IPS-18c (cell line): ENCODE results near the gene ENPP1.

Source experiments
- H3K4me3 ChIP-seq: 2 replicates; pipeline ENCODE4 v1.7.0; 2013; ENCODE audit warnings: low read depth, mild to moderate bottlenecking, low read length, moderate library complexity; ENCODE audit not compliant: insufficient read depth
- H3K9me3 ChIP-seq: one replicate; pipeline ENCODE4 v1.6.1; 2013; ENCODE audit warnings: mild to moderate bottlenecking, low read length, moderate library complexity; ENCODE audit not compliant: control insufficient read depth, insufficient read depth

Gene ENPP1

DNA sequence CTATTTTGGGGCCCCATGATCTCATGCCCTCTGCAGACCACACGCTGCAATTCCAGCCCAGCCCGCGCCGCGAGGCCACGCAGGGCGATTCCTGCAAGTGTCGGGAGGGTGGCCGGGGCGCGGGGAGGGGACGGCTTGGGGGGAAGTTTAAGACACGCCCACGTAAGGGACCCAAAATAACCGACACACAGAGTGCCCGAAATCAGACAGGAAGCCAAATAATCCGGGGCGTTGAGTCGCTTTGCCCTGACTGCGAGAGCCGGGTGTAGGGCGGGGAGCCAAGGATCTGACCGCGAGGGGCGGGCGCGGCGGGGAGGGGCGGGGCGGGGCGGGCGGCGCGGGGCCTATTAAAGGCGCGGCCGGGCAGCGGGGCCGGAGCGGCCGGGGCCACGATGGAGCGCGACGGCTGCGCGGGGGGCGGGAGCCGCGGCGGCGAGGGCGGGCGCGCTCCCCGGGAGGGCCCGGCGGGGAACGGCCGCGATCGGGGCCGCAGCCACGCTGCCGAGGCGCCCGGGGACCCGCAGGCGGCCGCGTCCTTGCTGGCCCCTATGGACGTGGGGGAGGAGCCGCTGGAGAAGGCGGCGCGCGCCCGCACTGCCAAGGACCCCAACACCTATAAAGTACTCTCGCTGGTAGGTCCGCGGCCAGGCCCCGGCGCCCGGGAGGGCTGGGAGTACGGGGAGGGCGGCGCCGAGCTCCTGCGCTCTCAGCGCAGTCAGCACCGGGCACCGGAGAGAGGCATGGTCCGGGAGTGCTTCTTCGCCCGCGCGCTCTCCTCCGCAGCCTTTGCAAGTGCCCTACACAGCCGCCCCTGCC lies at the start of gene ENPP1:
Gene ENPP1 (plus strand): TSS at position 377 of the 816 bp plus-strand sequence. CDS start 16 bp downstream, at position 393.
- H3K9me3 ChIP-seq, result peaks cover 3% of the 10 kb centered on the region
- H3K4me3 ChIP-seq, result peak within 1 kb of the TSS; percentile 82

DNA sequence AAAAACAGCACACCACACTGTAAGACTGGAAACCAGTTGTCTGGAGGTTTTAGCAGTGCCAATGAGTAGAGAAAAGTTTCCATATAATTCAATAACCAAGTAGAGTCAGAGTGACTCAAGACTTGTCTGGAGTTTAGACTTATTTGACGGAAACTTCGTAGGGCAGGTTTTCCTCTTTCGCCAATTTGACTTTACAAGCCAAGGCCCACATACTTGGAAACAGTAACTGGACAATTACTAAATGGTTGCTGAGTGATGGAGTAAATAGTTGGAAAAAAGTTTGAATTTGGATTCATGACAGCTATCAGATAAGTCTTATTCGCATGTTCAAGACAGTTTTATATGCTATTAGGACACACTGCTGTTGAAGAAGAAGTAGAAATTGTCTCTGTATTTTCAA lies 48.9 kb upstream of the ENPP1 start:
- Histone ChIP-seq H3K9me3 (no peaks in the 10 kb centered on the region), H3K4me3 (no peak overlapping the region)

DNA sequence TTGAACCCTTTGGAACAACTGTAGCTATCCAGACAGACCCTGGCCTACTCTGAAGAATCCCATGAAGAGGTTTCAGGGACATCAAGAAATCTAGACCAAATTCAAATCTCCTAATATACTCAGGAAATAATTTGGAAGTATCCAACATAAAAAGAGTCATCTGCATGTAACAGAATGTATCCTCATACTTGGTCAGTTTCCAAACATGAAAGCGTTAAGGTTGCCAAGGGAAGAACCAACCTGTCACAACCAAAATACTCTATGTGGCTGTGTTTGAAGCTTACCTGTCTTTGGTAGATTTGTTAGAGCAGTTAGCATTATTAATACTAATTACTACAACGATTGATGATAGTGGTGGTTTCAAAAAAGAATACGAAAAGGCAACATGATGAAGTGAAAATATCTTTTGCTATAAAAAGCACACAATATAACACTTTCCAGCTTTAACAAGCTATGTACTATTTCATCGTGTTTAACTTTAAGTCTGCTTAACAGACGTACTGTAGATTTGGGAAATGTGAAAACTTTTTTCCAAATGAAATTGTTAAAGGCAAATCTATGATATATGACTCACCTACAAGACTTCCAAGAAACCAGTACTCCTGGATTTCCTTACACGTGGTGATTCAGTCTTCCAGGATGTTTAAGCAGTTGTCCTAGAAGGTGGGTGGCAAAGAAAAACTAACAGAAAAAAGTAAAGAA lies 46.6 kb upstream of the ENPP1 start:
- no peaks in the 10 kb centered on the region for H3K9me3 ChIP-seq
- no peak overlapping the region for H3K4me3 ChIP-seq

DNA sequence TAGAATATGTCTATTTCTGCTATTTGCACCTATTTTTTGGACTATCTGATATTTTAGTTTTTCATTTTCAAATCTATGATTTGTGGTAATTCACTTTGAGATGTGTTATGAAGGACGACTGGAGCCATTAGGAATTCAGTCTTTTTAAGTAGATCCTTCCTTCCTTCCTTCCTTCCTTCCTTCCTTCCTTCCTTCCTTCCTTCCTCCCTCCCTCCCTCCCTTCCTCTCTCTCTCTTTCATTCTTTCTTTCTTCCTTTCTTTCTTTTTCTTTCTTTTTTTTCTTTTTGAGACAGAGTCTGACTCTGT lies 46.1 kb upstream of the ENPP1 start:
- no peak overlapping the region for H3K4me3 ChIP-seq
- H3K9me3 ChIP-seq, result no peaks in the 10 kb centered on the region

- no peaks in the 10 kb centered on the region for H3K9me3 ChIP-seq
- no peak overlapping the region for H3K4me3 ChIP-seq
These were observed 44.8 kb upstream of the ENPP1 start for GRCh38 chr6:131762984-131763383.

- Histone ChIP-seq H3K9me3 (no peaks in the 10 kb centered on the region), H3K4me3 (no peak overlapping the region)
These were observed 44.1 kb upstream of the ENPP1 start for GRCh38 chr6:131763749-131764148.

DNA sequence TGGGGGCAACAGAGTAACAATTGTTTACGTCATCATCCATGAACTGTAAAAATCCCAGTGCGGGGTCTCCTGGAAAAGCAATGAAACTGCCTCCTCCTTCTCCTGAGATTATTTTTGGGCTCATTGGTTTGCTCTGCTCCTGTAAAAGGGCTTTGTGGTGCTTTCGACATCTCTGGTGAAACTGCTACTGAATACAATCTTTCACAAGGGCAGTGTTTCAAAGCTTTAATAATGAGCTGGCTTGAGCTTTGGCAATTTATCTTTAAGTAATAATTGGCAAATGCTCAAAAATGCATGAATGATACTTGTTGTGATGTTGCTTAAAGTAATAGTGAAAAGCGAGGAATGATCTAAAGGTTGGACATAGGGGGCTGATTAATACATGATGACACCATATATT lies 43.5 kb upstream of the ENPP1 start:
- no peaks in the 10 kb centered on the region for H3K9me3 ChIP-seq
- H3K4me3 ChIP-seq, result no peak overlapping the region

GRCh38 chr6:131765081-131765803 lies 42.6 kb upstream of the ENPP1 start:
- H3K4me3 ChIP-seq, result no peak overlapping the region

DNA sequence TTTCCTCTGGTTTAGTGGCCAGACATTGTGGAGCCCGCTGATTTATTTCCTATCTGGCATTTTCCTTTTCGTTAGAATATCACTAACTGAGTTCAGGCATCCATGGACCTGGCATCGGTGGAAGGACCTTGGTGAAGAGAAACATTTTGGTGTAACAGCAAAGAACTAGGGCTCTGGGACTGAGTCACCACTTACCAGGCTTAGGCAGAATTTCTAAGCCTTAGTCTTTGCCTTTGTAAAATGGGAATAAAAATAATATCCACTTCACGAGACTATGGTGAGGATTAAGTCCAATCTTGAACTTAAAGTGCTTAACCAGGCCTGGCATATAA lies 42.0 kb upstream of the ENPP1 start:
- H3K9me3 ChIP-seq, result no peaks in the 10 kb centered on the region

More at GRCh38 chr6:131765081-131765803, 42.6 kb upstream of the ENPP1 start:
- no peaks in the 10 kb centered on the region for H3K9me3 ChIP-seq

GRCh38 chr6:131766631-131767030 lies 41.2 kb upstream of the ENPP1 start:
- Histone ChIP-seq H3K9me3 (no peaks in the 10 kb centered on the region), H3K4me3 (no peak overlapping the region)

More for the DNA sequence above, 42.0 kb upstream of the ENPP1 start:
- H3K4me3 ChIP-seq, result no peak overlapping the region

GRCh38 chr6:131768964-131769363 lies 38.9 kb upstream of the ENPP1 start:
- no peaks in the 10 kb centered on the region for H3K9me3 ChIP-seq
- H3K4me3 ChIP-seq, result no peak overlapping the region

DNA sequence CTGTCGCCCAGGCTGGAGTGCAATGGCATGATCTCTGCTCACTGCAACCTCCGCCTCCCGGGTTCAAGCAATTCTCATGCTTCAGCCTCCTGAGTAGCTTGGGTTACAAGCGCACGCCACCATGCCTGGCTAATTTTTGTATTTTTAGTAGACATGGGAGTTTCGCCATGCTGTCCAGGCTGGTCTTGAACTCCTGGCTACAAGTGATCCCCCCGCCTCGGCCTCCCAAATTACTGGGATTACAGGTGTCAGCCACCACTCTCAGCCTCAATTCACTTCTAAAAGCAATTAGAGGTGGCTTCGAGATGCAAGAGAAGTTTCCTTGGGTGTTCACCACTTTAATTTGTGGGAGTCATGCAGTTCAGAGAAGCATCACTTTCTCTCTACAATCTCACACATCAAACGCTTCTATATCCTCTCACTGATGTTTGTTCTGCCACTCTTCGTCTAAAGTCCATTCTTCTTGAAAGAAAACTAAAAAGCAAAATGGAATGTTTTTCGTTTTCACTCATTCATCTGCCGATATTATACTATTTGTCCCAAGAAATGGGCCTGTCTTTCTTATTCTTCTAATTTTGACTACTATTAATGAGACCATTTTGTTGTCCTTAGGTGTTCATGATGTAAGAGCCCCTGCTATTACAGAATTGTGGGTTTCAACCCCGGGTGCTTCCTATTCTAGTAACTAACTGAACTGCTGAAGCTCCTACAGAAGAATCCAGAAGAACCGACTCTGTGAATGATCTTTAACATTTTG lies 38.3 kb upstream of the ENPP1 start:
- Histone ChIP-seq H3K4me3 (no peak overlapping the region), H3K9me3 (no peaks in the 10 kb centered on the region)

- Histone ChIP-seq H3K4me3 (no peak overlapping the region), H3K9me3 (no peaks in the 10 kb centered on the region)
These were observed 37.0 kb upstream of the ENPP1 start for GRCh38 chr6:131770776-131771175.

GRCh38 chr6:131773284-131773950 lies 34.4 kb upstream of the ENPP1 start:
- no peaks in the 10 kb centered on the region for H3K9me3 ChIP-seq
- H3K4me3 ChIP-seq, result no peak overlapping the region

DNA sequence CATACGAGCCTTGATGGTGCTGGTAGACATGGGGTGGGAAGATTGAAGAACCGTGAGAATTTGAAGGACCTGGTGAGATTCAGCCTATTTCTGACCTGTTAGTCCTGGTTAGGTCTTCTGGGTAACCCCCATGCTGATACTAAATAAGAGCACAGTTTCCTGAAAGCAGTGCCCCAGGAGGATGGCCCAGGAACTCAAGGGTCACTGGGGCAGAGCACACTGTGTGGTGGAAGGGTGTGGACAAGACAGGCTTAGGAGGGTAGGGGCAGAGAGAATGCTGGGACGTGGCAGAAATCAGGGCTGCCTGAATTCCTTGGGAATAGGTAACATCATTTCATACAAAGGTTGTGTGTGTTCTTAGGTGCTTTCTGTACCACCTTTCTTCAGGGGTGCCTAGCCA lies 31.9 kb upstream of the ENPP1 start:
- Histone ChIP-seq H3K9me3 (no peaks in the 10 kb centered on the region), H3K4me3 (no peak overlapping the region)

- H3K4me3 ChIP-seq, result no peak overlapping the region
- H3K9me3 ChIP-seq, result no peaks in the 10 kb centered on the region
These were observed 30.8 kb upstream of the ENPP1 start for GRCh38 chr6:131776985-131777384.

DNA sequence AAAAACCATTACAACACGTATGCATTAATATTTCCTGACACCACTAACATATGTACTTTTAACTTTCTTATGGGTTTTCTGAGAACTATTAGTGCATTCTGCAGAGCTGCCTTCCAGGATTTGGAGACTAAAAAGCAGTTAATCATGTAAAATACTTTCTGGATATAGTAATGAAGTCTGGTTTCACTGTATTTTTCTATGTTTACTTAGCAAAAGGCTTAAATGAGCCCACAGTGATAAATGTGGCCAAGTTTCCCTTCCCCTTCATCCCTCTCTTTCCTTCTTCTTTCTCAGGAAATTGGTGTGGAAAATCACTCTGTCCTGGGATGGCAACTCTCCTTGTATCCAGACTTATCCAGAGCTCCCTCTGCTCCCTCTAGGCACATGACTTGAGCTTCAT lies 29.7 kb upstream of the ENPP1 start:
- H3K4me3 ChIP-seq, result no peak overlapping the region

More for the DNA sequence above, 29.7 kb upstream of the ENPP1 start:
- no peaks in the 10 kb centered on the region for H3K9me3 ChIP-seq
